ENCODE results near the gene IGF1R.

Gene IGF1R

DNA sequence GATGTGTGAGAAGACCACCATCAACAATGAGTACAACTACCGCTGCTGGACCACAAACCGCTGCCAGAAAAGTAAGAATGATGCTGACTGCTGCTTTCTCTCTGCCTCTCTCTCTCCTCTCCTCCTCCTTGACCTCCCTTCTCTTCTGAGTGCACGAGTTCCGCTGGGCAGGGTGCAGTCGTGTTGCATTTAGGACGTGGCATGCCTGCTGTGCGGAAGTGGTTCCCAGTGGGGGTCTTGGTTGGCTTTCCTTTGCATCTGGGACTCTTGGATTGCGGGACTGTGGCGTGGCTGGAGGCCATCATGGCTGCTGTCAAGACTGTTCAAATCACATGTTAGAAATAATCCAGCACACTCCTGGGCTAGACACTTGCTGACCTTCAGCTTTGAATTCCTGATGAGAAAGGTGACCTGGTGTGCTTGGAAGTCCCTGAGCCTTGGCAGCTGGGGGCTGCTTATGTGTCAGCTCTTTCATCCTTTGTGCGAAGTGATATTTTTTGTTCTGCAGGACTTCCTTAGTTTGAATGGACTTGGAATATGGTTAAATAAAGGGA, 59.8 kb downstream of the IGF1R start:
- DNase-seq, result no peak

DNA sequence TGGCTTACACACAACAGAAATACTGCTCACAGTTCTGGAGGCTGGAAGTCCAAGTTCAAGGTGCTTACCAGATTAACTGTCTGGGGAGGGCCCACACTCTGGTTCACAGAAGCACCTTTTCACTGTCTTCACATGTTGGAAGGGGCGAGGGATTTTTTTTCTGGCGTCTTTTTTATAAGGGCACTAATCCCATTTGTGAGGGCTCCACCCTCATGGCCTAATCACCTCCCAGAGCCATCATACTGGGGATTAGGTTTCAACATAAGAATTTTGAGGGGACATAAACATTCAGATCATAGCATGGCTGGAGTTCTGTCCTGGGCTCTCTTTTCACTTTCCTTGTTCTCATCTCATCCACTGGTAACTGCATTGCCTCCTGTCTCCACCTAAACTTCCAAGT, 63.5 kb downstream of the IGF1R start:
- DNase-seq, result no peak

DNA sequence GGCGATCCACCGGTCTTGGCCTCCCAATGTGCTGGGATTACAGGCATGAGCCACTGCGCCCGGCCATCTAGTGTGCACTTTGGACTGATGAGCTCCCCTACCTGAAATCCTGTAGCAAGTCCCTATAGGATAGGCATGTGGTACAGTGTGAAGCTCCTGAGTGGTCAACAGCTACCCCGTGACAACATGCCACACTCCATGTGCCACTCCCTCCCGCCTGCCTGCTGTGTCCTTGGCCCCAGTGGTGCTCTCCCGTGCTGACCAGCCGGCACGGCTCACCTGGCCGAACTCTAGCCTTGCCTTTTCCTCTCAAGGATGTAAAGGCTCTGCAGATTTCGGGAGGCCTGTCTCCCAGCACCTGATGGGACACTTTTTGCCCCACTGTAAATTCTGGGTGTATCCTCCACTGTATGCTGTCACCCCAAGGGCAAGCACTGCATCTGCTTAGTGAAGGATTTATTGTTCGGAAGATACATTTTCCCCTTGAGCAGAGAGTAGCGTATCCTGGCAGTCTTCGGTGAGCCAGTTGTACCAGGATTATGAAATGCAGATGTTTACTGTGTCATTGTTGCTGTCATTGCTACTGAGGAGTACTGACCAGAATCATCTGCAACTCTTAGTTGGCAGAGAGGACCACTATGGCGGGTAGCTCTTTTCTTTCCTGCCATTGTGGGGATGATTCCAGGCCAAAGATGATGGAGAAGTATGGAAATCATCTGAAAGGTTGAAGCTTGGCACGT, 64.7 kb downstream of the IGF1R start:
- DNase-seq, result no peak

DNA sequence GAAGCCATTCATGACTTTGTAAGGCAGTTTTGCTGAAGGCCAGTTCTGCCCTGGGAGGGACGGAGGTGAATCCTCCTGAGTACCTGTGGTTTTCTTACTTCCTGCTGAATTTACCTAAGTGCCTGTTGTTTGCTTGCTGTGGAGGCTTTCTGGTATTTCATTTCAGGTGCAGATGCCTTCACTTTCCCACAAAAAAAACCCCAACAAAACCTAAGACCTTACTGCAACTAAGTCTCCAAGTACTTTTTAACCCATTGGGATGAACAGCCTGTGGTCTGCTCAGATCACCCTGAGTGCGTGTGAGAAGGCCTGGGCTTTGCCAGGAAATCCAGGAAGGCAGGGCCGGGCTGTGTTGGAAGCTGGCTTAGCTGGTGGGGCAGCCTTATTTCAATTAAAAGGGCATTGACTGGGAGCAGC, 65.3 kb downstream of the IGF1R start:
- no peak for DNase-seq

DNA sequence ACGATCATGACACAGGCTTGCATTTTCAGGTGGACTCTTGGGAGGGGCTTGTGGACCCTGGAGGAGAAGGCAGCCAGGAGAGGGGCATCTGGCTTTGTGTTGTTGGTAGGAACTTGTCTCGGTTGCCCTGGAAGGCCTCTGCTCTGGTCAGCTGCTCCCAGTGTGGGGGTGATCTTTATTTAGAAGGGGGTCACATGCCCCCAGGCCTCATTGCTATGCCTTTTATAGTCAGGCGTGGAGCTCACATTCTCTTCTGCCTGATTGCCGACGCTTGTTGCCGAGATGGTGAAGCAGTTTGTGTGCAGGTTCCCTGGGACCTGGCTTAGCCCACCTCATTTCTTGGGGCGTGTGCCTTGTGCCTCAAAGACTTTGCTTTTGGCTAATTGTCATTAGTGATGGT, 66.6 kb downstream of the IGF1R start:
- DNase-seq, result no peak

DNA sequence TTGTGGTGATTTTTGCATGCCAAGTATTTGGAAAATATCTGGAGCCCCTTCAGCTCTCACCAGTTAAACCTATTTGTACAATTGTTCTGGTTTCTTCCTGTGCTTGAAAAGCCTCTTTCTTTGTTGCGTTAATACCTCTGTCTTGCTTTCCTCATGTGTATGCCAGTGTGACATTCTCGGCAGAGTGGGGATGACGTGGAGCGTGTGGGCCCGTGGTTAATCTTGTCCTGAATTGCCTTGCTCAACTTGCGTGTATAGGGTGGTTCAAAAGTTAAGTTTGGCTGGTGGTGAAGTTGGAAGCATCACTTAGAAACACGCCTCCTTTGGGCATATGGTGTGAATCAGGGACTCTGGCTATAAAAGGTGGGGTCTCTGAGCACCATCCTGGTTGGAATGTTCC, 67.1 kb downstream of the IGF1R start:
- DNase-seq, result no peak

DNA sequence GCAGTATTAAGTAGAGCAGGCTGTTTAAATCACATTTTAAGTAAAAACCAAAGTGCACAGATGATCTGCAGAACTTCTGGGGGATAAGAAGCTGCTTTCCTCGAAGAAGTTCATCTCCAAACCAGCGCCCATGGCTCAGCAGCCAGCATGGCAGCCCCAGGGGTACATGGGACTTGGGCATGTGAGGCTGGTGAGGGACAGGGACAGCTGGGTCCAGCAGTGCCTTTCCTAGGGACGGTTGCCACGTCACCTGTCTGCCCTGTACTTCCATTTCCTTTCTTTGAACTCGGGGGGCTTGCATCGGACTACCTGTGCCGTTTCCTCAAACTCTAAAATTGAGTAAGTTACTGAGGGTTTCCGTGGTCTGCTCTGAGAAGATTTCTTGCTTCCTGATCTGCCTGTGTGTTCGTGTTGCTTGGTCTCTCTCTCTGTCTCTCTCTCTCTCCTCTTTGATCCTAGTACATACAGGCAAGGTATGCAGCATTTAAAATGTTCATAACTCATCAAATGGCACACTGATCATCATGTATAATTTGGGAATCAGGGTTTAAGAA, 67.6 kb downstream of the IGF1R start:
- no peak for DNase-seq

DNA sequence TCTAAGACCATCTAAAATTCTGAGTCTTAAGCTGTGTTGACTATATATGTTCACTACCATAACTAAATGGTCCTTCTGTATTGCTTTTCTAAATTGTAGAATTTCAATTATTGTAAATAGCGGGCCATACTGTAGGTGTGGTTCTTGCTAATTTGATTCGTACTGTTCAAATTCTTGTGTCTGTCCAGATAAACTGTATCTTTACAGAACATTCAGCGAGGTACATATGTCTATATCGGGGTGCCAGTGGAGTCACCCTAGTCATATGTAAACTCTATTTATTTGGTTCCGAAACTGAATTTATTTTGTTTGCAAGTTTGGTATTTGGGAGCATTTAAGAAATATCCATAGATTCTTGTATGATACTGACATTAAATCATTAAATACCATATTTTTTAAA, 69.0 kb downstream of the IGF1R start:
- DNase-seq, result no peak

DNA sequence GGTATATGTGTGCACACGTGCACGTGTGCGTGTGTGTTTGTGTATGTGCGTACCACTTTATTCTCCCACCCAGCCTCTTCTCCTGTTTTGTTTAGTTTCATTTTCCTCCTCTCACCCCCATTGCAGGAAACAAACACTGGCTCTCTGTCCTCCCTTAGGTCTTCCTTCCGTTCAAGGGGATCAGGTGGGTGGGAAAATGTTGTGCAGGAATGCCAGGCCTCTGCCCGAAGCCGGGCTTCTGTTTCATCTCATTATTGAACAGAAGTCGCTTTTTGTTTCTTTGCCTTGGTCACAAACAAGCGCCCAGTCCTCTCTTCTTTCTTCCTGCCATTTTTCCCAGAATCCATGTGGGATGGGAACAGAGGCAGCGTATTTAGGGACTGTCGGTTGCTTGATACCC, 69.6 kb downstream of the IGF1R start:
- DNase-seq, result no peak

DNA sequence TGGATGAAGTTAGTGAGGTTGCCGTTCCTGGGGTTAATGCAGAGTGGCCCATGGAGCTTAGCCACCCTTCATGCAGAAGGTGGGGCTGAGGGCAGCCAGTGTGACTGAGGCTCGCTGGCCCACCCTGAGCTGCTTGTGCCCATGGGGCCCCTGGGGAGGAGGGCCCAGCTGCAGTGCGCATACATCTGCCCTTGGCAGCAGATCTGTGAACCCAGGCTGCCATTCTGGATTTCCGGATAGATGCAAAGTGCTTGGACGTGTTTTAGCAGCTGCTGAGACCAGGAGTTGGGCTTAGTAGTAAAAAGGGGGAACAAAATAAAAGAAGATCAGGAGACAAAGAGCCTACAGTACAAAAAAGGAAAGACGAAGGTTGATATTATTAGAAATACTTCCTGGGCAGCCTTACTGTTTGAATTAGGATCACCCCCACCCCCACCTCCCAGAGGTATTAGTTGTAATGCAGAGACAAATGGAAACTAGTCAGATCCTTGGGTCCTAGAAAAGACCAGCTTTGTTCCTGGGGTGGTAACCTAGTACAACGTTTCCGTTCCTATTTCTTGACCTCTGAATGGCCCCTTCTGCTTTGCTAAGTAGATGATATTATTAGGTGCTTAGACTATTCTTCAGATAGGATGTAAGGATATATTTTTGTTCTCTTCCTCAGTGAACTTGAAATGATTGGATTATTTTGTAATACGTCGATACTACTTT, 70.2 kb downstream of the IGF1R start:
- DNase-seq, result no peak

DNA sequence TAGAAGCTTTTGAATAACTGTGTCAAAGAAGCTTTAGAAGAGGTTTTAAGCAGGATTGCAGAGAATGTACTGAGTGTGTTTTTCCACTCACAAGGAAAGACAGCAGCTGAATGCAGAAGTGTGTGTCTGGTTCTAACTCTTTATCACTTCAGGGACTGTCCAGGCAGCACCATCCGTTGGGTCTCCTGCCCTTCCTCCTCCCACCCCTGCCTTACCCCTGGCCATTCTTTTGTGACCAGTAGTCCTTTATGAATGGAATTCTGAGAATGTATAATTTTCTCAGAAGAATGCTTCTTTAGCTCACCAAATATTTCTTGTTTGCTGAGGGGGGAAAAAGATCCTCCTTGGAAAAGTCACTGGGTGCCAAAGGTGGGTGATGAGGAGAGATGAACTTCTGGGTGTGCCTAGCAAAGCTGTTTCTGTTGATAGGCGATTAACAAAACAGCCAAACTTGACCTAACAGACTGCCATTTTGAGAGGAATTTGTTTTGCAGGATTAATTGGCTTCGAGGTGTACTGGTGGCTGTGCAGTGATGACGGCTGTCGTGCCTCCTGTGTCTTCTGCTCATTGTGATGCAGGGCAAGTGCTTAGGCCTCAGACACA, 70.9 kb downstream of the IGF1R start:
- no peak for DNase-seq

DNA sequence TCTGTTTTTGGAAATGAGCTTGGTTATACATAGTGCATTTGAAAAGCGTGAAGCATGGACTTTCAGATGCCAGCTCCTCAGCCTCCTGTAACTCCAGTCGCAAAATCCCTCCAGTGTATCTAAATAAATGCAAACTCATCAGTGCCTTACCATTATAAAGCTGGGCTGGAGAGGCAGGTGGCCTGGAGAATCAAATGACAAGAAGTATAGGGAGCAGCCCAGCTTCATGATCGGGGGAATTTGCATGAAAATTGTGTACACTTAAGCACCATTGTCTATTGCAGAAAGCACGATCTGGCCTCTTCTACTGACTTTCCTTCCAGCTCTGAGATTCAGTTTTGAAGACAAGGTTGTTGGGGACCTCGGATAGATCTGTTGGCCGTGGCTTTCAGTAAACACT, 71.7 kb downstream of the IGF1R start:
- no peak for DNase-seq

DNA sequence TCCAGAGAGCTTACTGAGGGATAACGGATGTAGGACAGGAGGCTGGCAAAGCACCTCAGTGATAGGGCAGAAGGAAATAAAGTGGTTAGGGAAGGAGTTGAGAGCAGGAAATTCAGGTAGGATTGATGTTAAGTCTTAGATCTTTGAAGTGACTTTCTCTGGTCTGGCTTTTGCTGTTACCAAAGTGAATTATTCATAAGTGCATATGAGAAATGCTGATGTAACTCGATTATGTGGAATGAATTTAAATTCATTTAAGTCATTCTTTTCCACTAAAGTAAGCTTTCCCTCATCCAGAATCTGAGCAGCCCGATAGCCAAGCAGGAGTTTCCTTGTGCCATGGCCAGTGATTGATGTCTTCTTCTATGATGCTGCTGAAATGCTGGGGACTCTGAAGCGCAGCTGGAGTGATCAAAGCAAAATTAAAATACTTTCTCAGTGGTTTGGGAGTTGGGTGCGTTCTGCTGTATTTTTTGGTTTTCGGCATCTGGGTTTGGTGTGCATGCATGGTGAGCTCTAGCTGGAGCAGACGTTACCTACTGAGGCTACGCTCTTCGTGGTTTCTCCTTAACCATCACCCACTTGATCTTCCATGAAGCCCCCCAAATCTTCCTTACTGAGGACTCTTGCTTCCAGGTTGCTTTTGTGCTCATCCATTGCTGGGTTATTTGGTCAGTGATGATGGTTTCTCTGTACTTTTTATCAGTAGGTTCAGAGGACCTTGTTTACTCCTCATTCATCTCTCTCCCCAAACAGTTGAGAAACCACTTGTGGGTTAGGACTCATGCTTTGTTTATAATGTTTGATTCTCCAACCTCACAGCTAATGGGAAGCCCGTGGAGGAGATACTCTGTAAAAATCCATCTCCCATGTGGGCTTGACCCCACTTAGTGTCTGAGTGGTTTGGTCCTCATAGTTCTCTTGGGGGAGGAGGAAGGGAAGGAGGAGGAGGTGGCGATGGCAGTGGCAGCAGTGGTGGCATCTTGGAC, 72.5 kb downstream of the IGF1R start:
- DNase-seq, result no peak

DNA sequence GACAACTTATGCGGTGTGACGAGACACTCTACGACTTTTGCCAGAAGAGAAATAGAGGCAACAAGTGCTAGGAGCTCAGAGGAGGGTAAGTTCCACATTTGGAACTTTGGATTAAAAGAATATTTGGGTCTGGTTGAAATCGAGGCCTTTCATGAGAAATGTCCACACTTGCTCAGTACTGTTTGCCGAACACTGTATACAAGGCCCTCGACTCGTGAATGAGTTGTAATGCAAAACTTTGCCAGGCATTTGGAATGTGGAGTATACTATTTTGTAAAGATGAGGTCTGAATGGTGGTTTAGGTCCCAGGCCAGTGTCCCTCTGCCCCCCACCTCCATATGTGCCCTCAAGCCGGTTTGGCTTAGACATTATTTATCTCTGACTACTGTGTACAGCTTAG, 73.9 kb downstream of the IGF1R start:
- no peak for DNase-seq

DNA sequence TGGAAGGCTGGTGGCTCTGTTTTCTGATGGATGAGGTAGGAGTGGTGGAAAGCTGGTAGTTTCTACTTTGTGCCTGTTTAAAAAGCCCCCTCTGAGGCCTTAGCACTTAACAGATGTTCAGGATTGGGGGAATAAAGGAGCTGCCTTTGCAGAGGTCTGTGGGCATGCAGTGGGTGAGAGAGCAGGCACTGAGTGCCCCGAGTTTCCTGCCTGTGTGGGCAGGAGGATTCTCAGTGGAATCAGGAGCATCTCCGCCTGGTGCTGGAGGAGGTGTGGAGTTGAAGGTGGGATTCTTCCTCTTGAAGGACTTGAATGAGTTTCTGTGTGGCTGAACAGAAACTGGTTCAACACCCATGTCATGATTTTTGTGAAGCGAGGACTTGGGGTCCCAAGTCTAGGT, 74.3 kb downstream of the IGF1R start:
- DNase-seq, result no peak

DNA sequence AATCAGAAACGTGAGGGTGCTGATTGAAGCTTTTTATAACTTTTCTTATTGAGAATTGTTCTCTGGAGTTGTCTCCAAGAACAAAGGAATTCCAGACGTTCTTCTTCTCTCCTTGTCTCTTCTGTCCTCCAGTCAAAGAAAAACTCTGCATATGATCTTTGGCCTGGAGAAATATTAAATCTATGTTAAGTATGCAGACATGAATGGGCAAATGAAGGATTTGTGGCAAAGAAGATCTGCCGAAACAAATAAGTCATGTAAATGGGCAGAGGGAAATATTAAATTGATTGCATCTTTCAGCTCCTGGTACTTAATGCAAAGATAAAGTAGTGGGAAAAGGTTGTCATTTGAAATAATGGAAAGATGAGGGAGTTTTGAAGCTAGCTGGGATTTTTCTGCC, 74.9 kb downstream of the IGF1R start:
- DNase-seq, result no peak

DNA sequence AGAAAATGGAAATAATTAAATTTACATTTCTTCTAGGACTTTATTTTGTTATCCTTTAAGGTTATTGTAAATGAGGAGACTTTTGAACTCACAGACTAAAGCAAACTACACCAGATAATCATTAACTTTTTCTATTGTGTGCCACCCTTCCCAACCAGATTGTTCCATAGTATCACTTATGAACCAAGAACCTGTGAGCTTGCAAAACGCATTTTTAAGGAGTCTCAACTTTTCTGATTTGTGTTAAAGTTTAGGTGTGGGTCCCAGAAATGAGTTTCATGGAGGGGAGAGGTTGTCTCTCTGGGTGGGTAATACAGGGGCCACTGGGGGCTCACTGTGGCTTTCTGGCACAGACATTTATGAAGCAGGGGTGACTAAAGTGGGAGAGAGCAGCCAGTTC, 75.7 kb downstream of the IGF1R start:
- DNase-seq, result no peak

DNA sequence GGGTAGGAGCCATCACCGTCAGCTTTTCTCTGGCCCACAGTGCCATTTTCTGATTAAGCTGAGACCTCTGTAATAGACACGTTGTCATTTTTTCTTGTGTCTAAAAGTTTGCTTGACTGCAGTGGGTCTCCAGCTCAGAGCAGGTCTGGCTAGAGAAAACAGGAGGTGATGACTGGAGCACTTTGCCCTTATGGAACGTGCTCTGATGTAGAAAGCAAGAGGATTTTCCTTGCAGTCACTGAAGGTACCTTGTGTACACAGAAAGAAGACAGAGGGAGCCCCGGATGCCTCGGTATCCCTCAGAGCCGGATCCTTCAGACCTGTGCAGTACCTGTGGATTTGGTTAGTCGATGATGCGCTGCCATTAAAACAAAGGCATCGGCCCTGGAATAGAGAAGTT, 76.2 kb downstream of the IGF1R start:
- DNase-seq, result no peak

DNA sequence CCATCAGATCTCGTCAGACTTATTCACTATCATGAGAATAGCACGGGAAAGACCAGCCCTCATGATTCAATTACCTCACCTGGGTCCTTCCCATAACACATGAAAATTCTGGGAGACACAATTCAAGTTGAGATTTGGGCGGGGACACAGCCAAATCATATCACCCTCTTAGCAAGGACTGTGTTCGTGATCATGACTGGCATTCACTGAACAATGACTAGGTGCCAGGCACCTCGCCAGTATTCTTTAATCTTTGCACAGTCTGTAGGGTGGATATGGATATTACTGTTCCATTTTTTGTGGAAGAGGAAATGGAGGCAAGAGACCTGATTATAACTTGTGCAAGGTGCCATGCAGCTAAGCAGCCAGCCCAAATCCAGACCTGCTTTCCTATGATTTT, 77.5 kb downstream of the IGF1R start:
- DNase-seq, result no peak

DNA sequence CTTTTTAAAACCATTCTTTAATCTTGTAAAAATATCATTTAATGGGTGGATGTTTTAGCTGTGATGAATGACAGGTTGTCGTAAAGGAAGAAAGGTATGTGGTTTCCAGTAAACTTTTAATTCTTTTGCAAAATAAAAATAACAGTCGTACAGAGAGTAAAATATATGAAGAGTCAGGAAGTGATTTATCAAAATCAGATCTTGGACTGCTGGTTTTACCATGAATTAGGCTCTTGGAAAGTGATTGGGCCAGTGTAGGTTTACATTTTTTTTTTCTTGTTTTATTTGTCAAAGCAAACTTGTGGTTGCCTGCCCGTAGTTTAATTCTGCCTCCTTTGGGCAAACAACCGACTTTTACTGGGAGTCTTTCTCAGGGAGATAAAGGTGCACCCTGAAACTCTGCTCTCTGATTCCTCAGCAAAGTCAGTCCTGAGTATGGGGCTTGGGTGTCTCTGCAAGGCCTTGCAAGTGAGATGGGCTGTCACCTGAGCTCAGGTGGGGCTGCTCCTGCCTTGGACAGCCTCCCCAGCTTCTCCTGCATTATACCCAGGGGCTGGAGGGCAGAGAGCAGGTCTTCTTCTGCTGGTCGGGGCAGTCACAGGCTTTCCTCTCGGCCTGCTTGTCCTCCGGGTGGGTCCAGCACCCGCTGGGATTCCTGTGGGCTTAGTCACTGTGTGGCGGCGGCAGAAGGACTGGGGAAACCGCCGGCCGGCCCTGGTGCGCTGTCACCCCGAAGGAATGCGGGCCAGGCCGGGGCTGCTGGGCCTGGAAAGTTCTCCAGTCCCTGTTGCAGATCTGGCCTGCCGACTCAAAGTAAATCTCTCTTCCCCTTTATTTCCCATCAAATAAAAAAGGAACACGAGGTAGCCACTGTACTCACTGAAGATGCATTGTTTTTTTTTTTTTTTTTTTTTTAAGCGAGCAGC, 79.0 kb downstream of the IGF1R start:
- no peak for DNase-seq

DNA sequence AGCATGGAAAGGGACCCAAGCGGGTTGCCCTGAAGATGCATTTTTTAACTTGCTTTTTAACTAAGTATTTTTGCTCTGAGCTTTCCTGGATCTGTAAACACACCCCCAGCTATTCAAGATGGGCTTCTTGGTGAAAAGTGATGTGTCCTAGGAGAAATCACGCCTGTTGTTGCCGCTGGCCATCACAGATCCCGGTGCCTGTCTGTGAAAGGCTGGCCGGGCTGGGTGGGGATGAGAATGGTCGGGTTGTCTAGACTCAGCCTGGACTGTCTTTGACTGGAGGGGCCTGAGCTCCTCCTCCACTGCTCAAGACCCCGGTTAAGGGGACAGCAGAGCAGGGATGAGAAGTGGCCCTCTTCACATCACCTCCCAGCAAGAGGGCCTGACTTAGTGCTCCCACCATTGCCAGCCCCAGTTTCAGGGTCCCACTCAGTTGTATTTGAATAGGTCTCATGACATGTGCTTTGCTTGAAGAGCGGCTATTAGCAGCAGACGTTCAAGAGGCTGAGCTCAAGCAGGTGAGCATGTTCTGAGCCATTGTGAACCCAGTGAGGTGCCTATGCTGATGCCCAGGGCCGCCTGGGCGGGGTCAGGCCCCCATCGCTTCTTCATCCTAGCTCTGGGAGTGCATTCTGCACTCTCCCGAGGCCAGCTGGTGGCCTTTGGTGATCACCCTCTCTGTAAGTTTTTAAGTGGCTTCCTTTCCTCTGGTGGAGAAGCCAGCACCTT, 79.9 kb downstream of the IGF1R start:
- DNase-seq, result no peak
